Measurements from ENCODE around the gene GNG13. TPM values are rescaled to one million over a fixed set of nuclear protein-coding genes. Genes with fewer than 3 reads are reported as not detected.

The GNG13 gene
- total RNA-seq, 6 experiments from 2014 or later, result not detected

GRCh38 chr16:828891-829290 lies 28.4 kb upstream of the GNG13 start:
- Histone ChIP-seq H3K27me3 (no peaks in the 10 kb centered on the region), H3K27ac (no peak overlapping the region), H3K4me3 (no peak overlapping the region), H3K36me3 (no peaks in the 10 kb centered on the region), H3K9me3 (no peaks in the 10 kb centered on the region), H3K4me1 (no peaks in the 10 kb centered on the region)
- TF ChIP-seq CTCF (IDR thresholded peaks at IDR 0.05), result no peak
- TF ChIP-seq POLR2A (IDR thresholded peaks at IDR 0.05), result no peak
- WGBS (ENCODE audit: insufficient coverage, low coverage, low lambda C conversion rate, missing lambda C conversion rate), result 82% methylated on average over 3 of the region's 17 CpGs
- DNase-seq (no peak), ATAC-seq (no peak)
- intact Hi-C loops (cut with DNase I), result loop anchor here in 1 of 2 donors (10.0 kb wide), 1 partner anchor 206 kb away; no protein-coding TSS in a partner anchor

- intact Hi-C loops (cut with DNase I), result loop anchor here in 1 of 2 donors (10.0 kb wide), 1 partner anchor 207 kb away; no protein-coding TSS in a partner anchor
- ATAC-seq (no peak), DNase-seq (no peak)
- H3K36me3 ChIP-seq, result no peaks in the 10 kb centered on the region
- no peaks in the 10 kb centered on the region for H3K4me1 ChIP-seq
- no peaks in the 10 kb centered on the region for H3K9me3 ChIP-seq
- no peaks in the 10 kb centered on the region for H3K27me3 ChIP-seq
- TF ChIP-seq POLR2A (IDR thresholded peaks at IDR 0.05) (no peak), CTCF (IDR thresholded peaks at IDR 0.05) (no peak)
- H3K27ac ChIP-seq, result no peak overlapping the region
- WGBS (ENCODE audit: insufficient coverage, low coverage, low lambda C conversion rate, missing lambda C conversion rate), result 81% methylated on average over 3 of the region's 24 CpGs
- no peak overlapping the region for H3K4me3 ChIP-seq
These were observed 27.0 kb upstream of the GNG13 start for GRCh38 chr16:827513-827912.

- ATAC-seq (no peak), DNase-seq (no peak)
- Histone ChIP-seq H3K27ac (no peak overlapping the region), H3K9me3 (no peaks in the 10 kb centered on the region), H3K27me3 (no peaks in the 10 kb centered on the region), H3K36me3 (no peaks in the 10 kb centered on the region), H3K4me3 (no peak overlapping the region), H3K4me1 (no peaks in the 10 kb centered on the region)
- WGBS (ENCODE audit: insufficient coverage, low coverage, low lambda C conversion rate, missing lambda C conversion rate), result 55% methylated on average over 25 of the region's 36 CpGs
- no peak for TF ChIP-seq CTCF (IDR thresholded peaks at IDR 0.05)
- TF ChIP-seq POLR2A (IDR thresholded peaks at IDR 0.05), result no peak
- intact Hi-C loops (cut with DNase I), result loop anchor here in 1 of 2 donors (10.0 kb wide), 1 partner anchor 209 kb away; no protein-coding TSS in a partner anchor
These were observed 25.0 kb upstream of the GNG13 start for GRCh38 chr16:825341-826061.

- DNase-seq, result no peak
- TF ChIP-seq CTCF (IDR thresholded peaks at IDR 0.05) (no peak), POLR2A (IDR thresholded peaks at IDR 0.05) (no peak)
- intact Hi-C loops (cut with DNase I), result loop anchor here in 1 of 2 donors (10.0 kb wide), 1 partner anchor 210 kb away; no protein-coding TSS in a partner anchor
These were observed 24.1 kb upstream of the GNG13 start for GRCh38 chr16:824601-825000.

More at GRCh38 chr16:824601-825000, 24.1 kb upstream of the GNG13 start:
- WGBS (ENCODE audit: insufficient coverage, low coverage, low lambda C conversion rate, missing lambda C conversion rate), result 68% methylated on average over 9 of the region's 25 CpGs
- Histone ChIP-seq H3K9me3 (no peaks in the 10 kb centered on the region), H3K27me3 (no peaks in the 10 kb centered on the region), H3K4me1 (no peaks in the 10 kb centered on the region), H3K27ac (no peak overlapping the region), H3K36me3 (no peaks in the 10 kb centered on the region), H3K4me3 (no peak overlapping the region)
- ATAC-seq, result no peak

Measured in right lobe of liver (tissue), 6 donors.